ENCODE measurements around the gene FHL2.

DNA sequence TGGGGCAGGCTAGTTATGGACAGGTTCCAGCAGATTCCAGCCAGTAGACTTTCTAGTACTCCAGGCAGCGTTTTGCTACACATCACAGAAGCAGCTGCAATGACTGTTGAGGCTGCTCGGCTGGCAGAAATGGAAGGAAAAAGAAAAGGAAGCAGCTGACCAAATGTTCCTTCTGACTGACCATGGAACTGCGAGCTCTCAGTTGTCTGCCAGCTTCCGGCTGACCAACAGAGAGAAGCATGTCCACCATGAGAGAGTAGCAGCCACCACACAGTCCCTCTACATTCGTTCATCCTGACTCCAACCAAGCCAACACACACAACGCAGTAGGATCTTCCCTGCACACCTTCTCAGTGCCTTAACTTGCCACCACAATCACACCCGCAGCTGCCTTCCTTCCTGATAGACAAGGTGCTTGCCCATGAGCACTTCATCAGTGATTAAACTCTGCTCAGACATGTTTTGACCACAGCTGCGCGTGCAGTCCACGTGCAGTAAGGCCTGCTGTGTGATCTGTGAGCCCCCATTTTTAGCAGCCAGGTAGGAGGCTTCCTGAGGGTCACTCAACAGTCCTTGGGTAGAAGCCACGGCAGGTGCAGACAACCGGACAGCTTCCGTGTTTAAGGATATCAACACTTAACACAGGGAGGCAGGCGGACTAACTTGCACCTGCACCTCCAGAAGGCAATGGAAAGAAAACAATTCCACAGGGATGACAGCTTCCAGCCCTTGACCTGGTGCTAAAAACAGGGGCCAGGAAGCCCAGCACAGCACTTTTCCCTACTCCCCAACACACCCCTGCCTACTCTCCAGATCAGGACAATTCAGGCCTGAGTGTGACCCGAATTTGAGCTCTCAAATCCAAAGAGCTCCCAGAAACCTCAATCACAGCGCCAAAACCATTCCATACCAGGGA is 70.3 kb downstream of the FHL2 start:
- TF ChIP-seq CTCF (optimal IDR thresholded peaks at IDR 0.05 in 1 of 3, IDR thresholded peaks at IDR 0.05 in 1 of 3, conservative IDR thresholded peaks at IDR 0.05 in 1 of 3; ENCODE audit: extremely low read depth in 1 of 3, insufficient read depth in 2 of 3, low read length in 3 of 3) (no peak), EZH2 (IDR thresholded peaks at IDR 0.05; ENCODE audit: low read length) (no peak)
